Activated CD8-positive, alpha-beta T cell treated with anti-CD3 and anti-CD28 coated beads for 36 hours (primary cell): ENCODE results near the gene ERC2. TPM values are rescaled to one million over a fixed set of nuclear protein-coding genes. Genes with fewer than 3 reads are reported as not detected.
"Not testable (repeated sequence)": the region's sequence is repeated elsewhere in the genome, so short reads cannot be mapped to it uniquely, and the experiment has no call there.

Source experiments
- ATAC-seq: fragments of 200-7000 bp; cut with Tn5 transposase; one replicate; pipeline ENCODE4 v1.10.0; 2021; ENCODE audit warnings: mild to moderate bottlenecking, moderate library complexity
- CTCF ChIA-PET: fragments of 350-600 bp; sonication (Branson Sonifier 250); formaldehyde crosslinking; loops from one replicate; lab custom pipeline; 2021; ENCODE audit warnings: antibody characterized with exemption; lab: Charles Lee
- POLR2A ChIA-PET: fragments of 350-600 bp; sonication (Branson Sonifier 250); formaldehyde crosslinking; loops from one replicate; lab custom pipeline; 2021; ENCODE audit warnings: antibody characterized with exemption; lab: Charles Lee
- DNase-seq: peaks from one replicate; pipeline ENCODE4 v3.0.0-alpha.2; 2020
- H3K27ac Mint-ChIP-seq: one replicate; pipeline ENCODE4 v1.8.0; 2021; ENCODE audit warnings: mild to moderate bottlenecking, mixed read lengths
- H3K27me3 Mint-ChIP-seq: one replicate; pipeline ENCODE4 v1.8.0; 2021; ENCODE audit warnings: mixed read lengths
- H3K36me3 Mint-ChIP-seq: one replicate; pipeline ENCODE4 v1.8.0; 2021; ENCODE audit warnings: low read depth, mixed read lengths
- H3K4me1 Mint-ChIP-seq: one replicate; pipeline ENCODE4 v1.8.0; 2021; ENCODE audit warnings: low read depth, mixed read lengths
- H3K4me3 Mint-ChIP-seq: one replicate; pipeline ENCODE4 v1.8.0; 2021; ENCODE audit warnings: mild to moderate bottlenecking, moderate library complexity, mixed read lengths
- H3K9me3 Mint-ChIP-seq: one replicate; pipeline ENCODE4 v1.8.0; 2021; ENCODE audit warnings: mixed read lengths
- intact Hi-C: fragments of 100-400 bp; cut with micrococcal nuclease; formaldehyde crosslinking; loops from one replicate; pipeline ENCODE4 v1.10.0; 2022
- total RNA-seq, 2 experiments: library from RNA; stranded (reverse); gene quantifications; one replicate each; pipeline ENCODE4 v1.2.3, GENCODE V29; 2021
- TF ChIP-seq, protein P1 (sequence below): fragments of 200-600 bp; IDR thresholded peaks from one replicate; pipeline ENCODE4 v1.8.0; 2022; ENCODE audit warnings: antibody characterized with exemption, mild to moderate bottlenecking

ERC2 gene
- total RNA-seq, 2 experiments from 2014 or later, result 0.18 to 0.52 TPM

DNA sequence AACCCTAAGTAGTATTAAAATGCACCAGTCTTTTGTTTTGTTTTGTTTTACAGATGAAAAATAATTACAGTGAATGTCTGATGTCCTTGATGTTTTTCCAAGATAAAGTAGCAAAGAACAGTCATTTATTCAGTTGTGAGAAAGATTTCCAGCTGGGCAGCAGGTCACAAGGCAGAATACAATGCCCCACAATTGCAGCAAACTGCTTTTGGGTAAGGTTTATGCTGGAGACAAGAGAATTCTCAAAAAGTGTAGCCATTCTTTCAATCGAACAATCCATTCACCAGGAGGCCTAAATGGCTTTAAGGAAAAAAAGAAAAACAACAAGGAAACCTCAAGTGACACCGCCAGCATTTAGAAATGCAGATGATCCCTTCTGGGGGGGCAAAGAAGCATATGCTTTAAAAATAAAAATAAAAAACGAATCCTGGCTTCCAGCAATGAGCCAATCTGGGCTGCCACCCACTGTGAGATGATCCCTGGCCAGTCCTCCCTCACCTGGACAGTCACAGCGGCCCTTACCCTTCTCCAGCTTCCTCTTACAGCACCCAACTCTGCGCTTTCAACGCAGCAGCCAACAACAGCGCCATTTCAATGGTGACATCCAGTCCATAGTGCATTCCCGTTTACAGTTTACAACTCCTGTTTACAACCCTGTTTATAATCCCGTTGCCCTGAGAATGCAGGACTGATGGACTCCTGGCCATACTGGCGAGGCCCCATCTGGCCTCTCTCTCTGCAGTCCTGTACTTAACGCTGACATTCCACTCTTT is 955.5 kb downstream of the ERC2 start:
- no peak overlapping the region for H3K4me3 Mint-ChIP-seq

DNA sequence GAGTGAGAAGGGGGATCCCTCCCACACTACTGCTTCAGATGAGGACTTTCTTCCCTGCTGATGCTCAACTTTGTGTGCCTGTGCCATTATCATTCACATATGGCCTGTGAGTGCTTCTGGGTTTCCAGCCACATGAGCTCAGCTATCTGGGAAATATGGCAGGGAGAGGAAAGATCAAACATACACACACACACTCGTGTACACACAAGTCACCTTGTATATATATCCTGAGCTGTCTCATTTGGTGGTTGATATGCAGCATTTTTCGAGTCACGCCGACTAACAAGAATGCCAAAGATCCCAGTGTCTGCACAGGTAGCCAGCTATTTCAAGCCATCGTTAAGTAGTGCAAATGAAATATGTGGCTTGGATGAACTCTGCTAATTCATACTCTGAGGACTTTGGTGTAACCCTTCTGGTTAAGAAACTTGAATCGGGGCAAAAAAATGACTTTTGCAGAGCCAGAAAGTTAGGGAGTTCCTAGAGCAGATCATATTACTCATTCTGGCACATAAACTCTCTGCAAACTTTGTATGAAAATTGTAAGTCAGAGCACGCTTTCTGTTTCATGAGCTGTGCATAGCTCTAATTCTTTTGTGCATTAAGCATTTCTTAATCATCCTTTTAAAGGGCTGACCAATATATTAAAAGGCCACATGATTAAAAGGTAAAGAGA is 956.2 kb downstream of the ERC2 start:
- DNase-seq (no peak), ATAC-seq (no peak)
- Mint-ChIP-seq H3K4me3 (no peak overlapping the region), H3K27ac (no peak overlapping the region), H3K27me3 (no peaks in the 10 kb centered on the region), H3K4me1 (no peaks in the 10 kb centered on the region), H3K36me3 (no peaks in the 10 kb centered on the region), H3K9me3 (no peaks in the 10 kb centered on the region)
- TF ChIP-seq, protein P1, sequence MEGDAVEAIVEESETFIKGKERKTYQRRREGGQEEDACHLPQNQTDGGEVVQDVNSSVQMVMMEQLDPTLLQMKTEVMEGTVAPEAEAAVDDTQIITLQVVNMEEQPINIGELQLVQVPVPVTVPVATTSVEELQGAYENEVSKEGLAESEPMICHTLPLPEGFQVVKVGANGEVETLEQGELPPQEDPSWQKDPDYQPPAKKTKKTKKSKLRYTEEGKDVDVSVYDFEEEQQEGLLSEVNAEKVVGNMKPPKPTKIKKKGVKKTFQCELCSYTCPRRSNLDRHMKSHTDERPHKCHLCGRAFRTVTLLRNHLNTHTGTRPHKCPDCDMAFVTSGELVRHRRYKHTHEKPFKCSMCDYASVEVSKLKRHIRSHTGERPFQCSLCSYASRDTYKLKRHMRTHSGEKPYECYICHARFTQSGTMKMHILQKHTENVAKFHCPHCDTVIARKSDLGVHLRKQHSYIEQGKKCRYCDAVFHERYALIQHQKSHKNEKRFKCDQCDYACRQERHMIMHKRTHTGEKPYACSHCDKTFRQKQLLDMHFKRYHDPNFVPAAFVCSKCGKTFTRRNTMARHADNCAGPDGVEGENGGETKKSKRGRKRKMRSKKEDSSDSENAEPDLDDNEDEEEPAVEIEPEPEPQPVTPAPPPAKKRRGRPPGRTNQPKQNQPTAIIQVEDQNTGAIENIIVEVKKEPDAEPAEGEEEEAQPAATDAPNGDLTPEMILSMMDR, result no peak
- intact Hi-C loops, result no loop called here
- ChIA-PET POLR2A (no interaction called here), CTCF (no interaction called here)

More for the DNA sequence above, 955.5 kb downstream of the ERC2 start:
- DNase-seq (no peak), ATAC-seq (no peak)
- TF ChIP-seq, protein P1, result no peak
- intact Hi-C loops, result no loop called here
- ChIA-PET CTCF (no interaction called here), POLR2A (no interaction called here)
- no peaks in the 10 kb centered on the region for H3K27me3 Mint-ChIP-seq
- no peak overlapping the region for H3K27ac Mint-ChIP-seq
- H3K36me3 Mint-ChIP-seq, result no peaks in the 10 kb centered on the region
- no peaks in the 10 kb centered on the region for H3K9me3 Mint-ChIP-seq
- H3K4me1 Mint-ChIP-seq, result no peaks in the 10 kb centered on the region

DNA sequence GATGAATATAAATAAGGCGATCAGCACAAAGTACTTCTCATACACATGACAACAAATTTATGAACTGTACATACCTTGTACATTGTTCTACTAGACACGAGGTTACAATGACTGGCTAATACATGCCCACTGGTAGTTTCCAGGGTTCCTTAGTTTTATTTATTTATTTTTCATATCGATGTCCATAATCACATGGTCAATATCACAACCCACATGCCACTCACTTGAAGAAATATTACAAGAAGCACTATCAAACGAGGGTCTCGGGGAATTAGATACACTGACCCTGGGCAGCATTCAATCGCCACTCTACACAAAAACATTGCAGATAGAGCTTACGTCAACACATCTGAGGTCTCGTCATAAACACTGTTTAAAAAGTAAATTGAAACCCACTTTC is 959.9 kb downstream of the ERC2 start:
- CTCF ChIA-PET, result no interaction called here
- H3K4me3 Mint-ChIP-seq, result no peak overlapping the region
- intact Hi-C loops, result no loop called here
- POLR2A ChIA-PET, result no interaction called here
- DNase-seq (no peak), ATAC-seq (no peak)
- no peaks in the 10 kb centered on the region for H3K36me3 Mint-ChIP-seq
- H3K9me3 Mint-ChIP-seq, result no peaks in the 10 kb centered on the region
- H3K27ac Mint-ChIP-seq, result no peak overlapping the region
- H3K27me3 Mint-ChIP-seq, result no peaks in the 10 kb centered on the region
- no peaks in the 10 kb centered on the region for H3K4me1 Mint-ChIP-seq
- TF ChIP-seq, protein P1, result no peak

DNA sequence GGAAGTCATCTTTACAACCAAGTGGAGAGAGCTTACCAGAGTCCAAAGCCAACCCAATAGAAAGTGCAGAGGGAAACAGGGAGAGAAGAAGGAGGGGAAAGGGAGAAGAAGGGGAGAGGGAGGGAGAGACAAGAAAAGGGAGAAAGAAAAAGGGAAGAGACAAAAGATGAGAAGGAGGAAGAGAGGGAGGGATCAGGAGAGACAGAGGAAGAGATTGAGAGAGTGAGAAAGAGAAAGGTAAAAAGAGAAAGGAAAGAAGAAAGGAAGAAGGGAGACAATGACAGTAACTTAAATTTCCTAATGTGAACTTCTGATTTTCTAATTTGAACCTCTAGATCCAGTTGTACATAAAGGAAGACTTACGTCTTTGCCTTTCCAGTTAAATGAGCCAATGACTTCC is 960.5 kb downstream of the ERC2 start:
- POLR2A ChIA-PET, result no interaction called here
- Mint-ChIP-seq H3K9me3 (no peaks in the 10 kb centered on the region), H3K27ac (no peak overlapping the region), H3K4me3 (no peak overlapping the region), H3K36me3 (no peaks in the 10 kb centered on the region), H3K27me3 (no peaks in the 10 kb centered on the region), H3K4me1 (no peaks in the 10 kb centered on the region)
- TF ChIP-seq, protein P1, result no peak
- DNase-seq (no peak), ATAC-seq (no peak)
- CTCF ChIA-PET, result no interaction called here
- intact Hi-C loops, result no loop called here

DNA sequence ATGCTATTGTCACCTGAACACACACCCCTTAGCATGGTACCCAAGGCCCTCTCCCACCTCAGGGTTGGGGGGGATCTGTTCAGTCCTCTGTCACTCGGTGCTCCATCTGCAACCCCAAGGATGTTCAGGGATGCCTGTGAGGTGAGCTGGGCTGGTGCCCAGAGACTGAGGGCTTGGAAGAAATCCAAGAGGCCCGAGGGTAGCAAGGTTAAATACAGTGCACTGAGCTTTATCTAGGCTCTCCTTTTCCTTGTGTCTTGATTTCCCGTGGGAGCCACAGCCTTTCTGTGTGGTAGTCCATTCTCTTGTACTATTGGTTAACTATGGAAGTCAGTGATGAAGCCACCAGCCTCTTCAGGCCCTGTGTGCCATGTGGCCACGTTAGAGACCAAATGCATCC is 962.5 kb downstream of the ERC2 start:
- ChIA-PET POLR2A (no interaction called here), CTCF (no interaction called here)
- Mint-ChIP-seq H3K4me3 (no peak overlapping the region), H3K27me3 (no peaks in the 10 kb centered on the region), H3K36me3 (no peaks in the 10 kb centered on the region), H3K27ac (no peak overlapping the region), H3K9me3 (no peaks in the 10 kb centered on the region), H3K4me1 (no peaks in the 10 kb centered on the region)
- TF ChIP-seq, protein P1, result no peak
- DNase-seq (no peak), ATAC-seq (no peak)
- intact Hi-C loops, result no loop called here

DNA sequence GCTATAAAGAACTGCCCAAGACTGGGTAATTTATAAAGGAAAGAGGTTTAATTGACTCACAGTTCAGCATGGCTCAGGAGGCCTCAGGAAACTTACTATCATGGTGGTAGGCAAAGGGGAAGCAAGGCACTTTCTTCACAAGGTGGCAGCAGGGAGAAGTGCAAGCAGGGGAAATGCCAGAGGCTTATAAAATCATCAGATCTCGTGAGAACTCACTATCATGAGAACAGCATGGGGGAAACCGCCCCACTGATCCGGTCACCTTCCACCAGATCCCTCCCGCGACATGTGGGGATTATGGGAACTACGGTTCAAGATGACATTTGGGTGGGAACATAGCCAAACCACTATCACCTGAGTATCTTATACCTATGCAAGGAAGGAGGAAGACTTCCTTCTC is 963.2 kb downstream of the ERC2 start:
- H3K36me3 Mint-ChIP-seq, intact Hi-C loops, H3K27me3 Mint-ChIP-seq, H3K4me3 Mint-ChIP-seq, DNase-seq, POLR2A ChIA-PET, H3K9me3 Mint-ChIP-seq, H3K27ac Mint-ChIP-seq, CTCF ChIA-PET, ATAC-seq, H3K4me1 Mint-ChIP-seq: not testable (repeated sequence)
